Measurements from ENCODE around the gene TNFRSF21.
"Not testable (repeated sequence)": the region's sequence is repeated elsewhere in the genome, so short reads cannot be mapped to it uniquely, and the experiment has no call there.

Gene TNFRSF21

GRCh38 chr6:47275640-47276039 lies 34.1 kb downstream of the TNFRSF21 start:
- Histone ChIP-seq H3K27ac (ENCODE audit: poor library complexity, severe bottlenecking) (no peak overlapping the region), H3K4me1 (ENCODE audit: insufficient read depth, poor library complexity, severe bottlenecking) (no peaks in the 10 kb centered on the region), H3K27me3 (ENCODE audit: insufficient read depth, poor library complexity, severe bottlenecking) (no peaks in the 10 kb centered on the region), H3K36me3 (ENCODE audit: low read depth) (peaks cover 65% of the 10 kb centered on the region), H3K9me3 (ENCODE audit: severe bottlenecking) (no peaks in the 10 kb centered on the region), H3K4me3 (ENCODE audit: severe bottlenecking) (no peak overlapping the region)
- no peak for TF ChIP-seq CTCF (IDR thresholded peaks at IDR 0.05; ENCODE audit: poor library complexity, severe bottlenecking)
- DNase-seq (ENCODE audit: low spot score), result no peak
- no peak for ATAC-seq (ENCODE audit: low read depth)

- not testable (repeated sequence) for H3K27me3 ChIP-seq (ENCODE audit: insufficient read depth, poor library complexity, severe bottlenecking); ATAC-seq (ENCODE audit: low read depth); H3K4me3 ChIP-seq (ENCODE audit: severe bottlenecking); DNase-seq (ENCODE audit: low spot score); H3K9me3 ChIP-seq (ENCODE audit: severe bottlenecking); H3K4me1 ChIP-seq (ENCODE audit: insufficient read depth, poor library complexity, severe bottlenecking); H3K27ac ChIP-seq (ENCODE audit: poor library complexity, severe bottlenecking)
- H3K36me3 ChIP-seq (ENCODE audit: low read depth), result peaks cover 65% of the 10 kb centered on the region
These were observed 34.6 kb downstream of the TNFRSF21 start for GRCh38 chr6:47275132-47275531.

- H3K9me3 ChIP-seq (ENCODE audit: severe bottlenecking), result no peaks in the 10 kb centered on the region
- H3K27me3 ChIP-seq (ENCODE audit: insufficient read depth, poor library complexity, severe bottlenecking), result no peaks in the 10 kb centered on the region
- no peak overlapping the region for H3K27ac ChIP-seq (ENCODE audit: poor library complexity, severe bottlenecking)
- no peaks in the 10 kb centered on the region for H3K4me1 ChIP-seq (ENCODE audit: insufficient read depth, poor library complexity, severe bottlenecking)
- DNase-seq (ENCODE audit: low spot score) (no peak), ATAC-seq (ENCODE audit: low read depth) (no peak)
- no peak for TF ChIP-seq CTCF (IDR thresholded peaks at IDR 0.05; ENCODE audit: poor library complexity, severe bottlenecking)
- peaks cover 56% of the 10 kb centered on the region for H3K36me3 ChIP-seq (ENCODE audit: low read depth)
- no peak overlapping the region for H3K4me3 ChIP-seq (ENCODE audit: severe bottlenecking)
These were observed 41.0 kb downstream of the TNFRSF21 start for GRCh38 chr6:47268572-47269187.

GRCh38 chr6:47267301-47267700 lies 42.4 kb downstream of the TNFRSF21 start:
- H3K9me3 ChIP-seq (ENCODE audit: severe bottlenecking), result no peaks in the 10 kb centered on the region
- DNase-seq (ENCODE audit: low spot score) (no peak), ATAC-seq (ENCODE audit: low read depth) (no peak)
- H3K27me3 ChIP-seq (ENCODE audit: insufficient read depth, poor library complexity, severe bottlenecking), result no peaks in the 10 kb centered on the region
- no peak overlapping the region for H3K4me3 ChIP-seq (ENCODE audit: severe bottlenecking)
- no peaks in the 10 kb centered on the region for H3K4me1 ChIP-seq (ENCODE audit: insufficient read depth, poor library complexity, severe bottlenecking)
- no peak overlapping the region for H3K27ac ChIP-seq (ENCODE audit: poor library complexity, severe bottlenecking)
- TF ChIP-seq CTCF (IDR thresholded peaks at IDR 0.05; ENCODE audit: poor library complexity, severe bottlenecking), result no peak
- peaks cover 57% of the 10 kb centered on the region for H3K36me3 ChIP-seq (ENCODE audit: low read depth)

- no peak for ATAC-seq (ENCODE audit: low read depth)
- Histone ChIP-seq H3K9me3 (ENCODE audit: severe bottlenecking) (no peaks in the 10 kb centered on the region), H3K36me3 (ENCODE audit: low read depth) (peaks cover 54% of the 10 kb centered on the region), H3K27me3 (ENCODE audit: insufficient read depth, poor library complexity, severe bottlenecking) (no peaks in the 10 kb centered on the region), H3K4me1 (ENCODE audit: insufficient read depth, poor library complexity, severe bottlenecking) (no peaks in the 10 kb centered on the region), H3K4me3 (ENCODE audit: severe bottlenecking) (no peak overlapping the region), H3K27ac (ENCODE audit: poor library complexity, severe bottlenecking) (no peak overlapping the region)
- no peak for TF ChIP-seq CTCF (IDR thresholded peaks at IDR 0.05; ENCODE audit: poor library complexity, severe bottlenecking)
- no peak for DNase-seq (ENCODE audit: low spot score)
These were observed 43.7 kb downstream of the TNFRSF21 start for GRCh38 chr6:47265971-47266370.

Data from RWPE2 (cell line).